ENCODE data around the gene SENP6. TPM values are rescaled to one million over a fixed set of nuclear protein-coding genes. Genes with fewer than 3 reads are reported as not detected.
"Not testable (repeated sequence)": the region's sequence is repeated elsewhere in the genome, so short reads cannot be mapped to it uniquely, and the experiment has no call there.

Gene SENP6
- total RNA-seq, 1 experiment from 2014 or later = 93.6 TPM

GRCh38 chr6:75621846-75622245 is 20.2 kb downstream of the SENP6 start:
- H3K27ac Mint-ChIP-seq (ENCODE audit: unreplicated experiment) = no peak overlapping the region
- H3K27me3 Mint-ChIP-seq (ENCODE audit: unreplicated experiment) = no peaks in the 10 kb centered on the region
- BruUV-seq (replicated peaks) = no TSS peak
- CTCF ChIA-PET = no interaction called here
- DNase-seq = no peak
- peaks cover 10% of the 10 kb centered on the region for H3K9me3 Mint-ChIP-seq (ENCODE audit: low read depth, unreplicated experiment)
- H3K4me3 Mint-ChIP-seq (ENCODE audit: low read depth, unreplicated experiment) = no peak overlapping the region
- intact Hi-C loops (cut with micrococcal nuclease; ENCODE audit: unreplicated experiment) = no loop called here
- peaks cover 15% of the 10 kb centered on the region for H3K4me1 Mint-ChIP-seq (ENCODE audit: low read depth, unreplicated experiment)
- H3K36me3 Mint-ChIP-seq (ENCODE audit: insufficient read depth, unreplicated experiment) = peaks cover 19% of the 10 kb centered on the region
- no peak for TF ChIP-seq CTCF (IDR thresholded peaks at IDR 0.05; ENCODE audit: unreplicated experiment)

- Mint-ChIP-seq H3K4me3 (ENCODE audit: low read depth, unreplicated experiment) (no peak overlapping the region), H3K9me3 (ENCODE audit: low read depth, unreplicated experiment) (peaks cover 5% of the 10 kb centered on the region), H3K4me1 (ENCODE audit: low read depth, unreplicated experiment) (peaks cover 15% of the 10 kb centered on the region), H3K36me3 (ENCODE audit: insufficient read depth, unreplicated experiment) (peaks cover 24% of the 10 kb centered on the region), H3K27ac (ENCODE audit: unreplicated experiment) (no peak overlapping the region), H3K27me3 (ENCODE audit: unreplicated experiment) (no peaks in the 10 kb centered on the region)
- no peak for TF ChIP-seq CTCF (IDR thresholded peaks at IDR 0.05; ENCODE audit: unreplicated experiment)
- intact Hi-C loops (cut with micrococcal nuclease; ENCODE audit: unreplicated experiment) = no loop called here
- CTCF ChIA-PET = no interaction called here
- no peak for DNase-seq
- BruUV-seq (replicated peaks) = no TSS peak
Measured at GRCh38 chr6:75623491-75623890, 21.8 kb downstream of the SENP6 start.

GRCh38 chr6:75624335-75624734 is 22.7 kb downstream of the SENP6 start:
- H3K4me1 Mint-ChIP-seq (ENCODE audit: low read depth, unreplicated experiment) = peaks cover 15% of the 10 kb centered on the region
- H3K4me3 Mint-ChIP-seq (ENCODE audit: low read depth, unreplicated experiment) = no peak overlapping the region
- intact Hi-C loops (cut with micrococcal nuclease; ENCODE audit: unreplicated experiment) = no loop called here
- no peak overlapping the region for H3K27ac Mint-ChIP-seq (ENCODE audit: unreplicated experiment)
- TF ChIP-seq CTCF (IDR thresholded peaks at IDR 0.05; ENCODE audit: unreplicated experiment) = no peak
- CTCF ChIA-PET = no interaction called here
- BruUV-seq (replicated peaks) = no TSS peak
- H3K36me3 Mint-ChIP-seq (ENCODE audit: insufficient read depth, unreplicated experiment) = peaks cover 24% of the 10 kb centered on the region
- DNase-seq = no peak
- H3K9me3 Mint-ChIP-seq (ENCODE audit: low read depth, unreplicated experiment) = no peaks in the 10 kb centered on the region
- H3K27me3 Mint-ChIP-seq (ENCODE audit: unreplicated experiment) = no peaks in the 10 kb centered on the region

- Mint-ChIP-seq H3K4me1 (ENCODE audit: low read depth, unreplicated experiment) (peaks cover 15% of the 10 kb centered on the region), H3K4me3 (ENCODE audit: low read depth, unreplicated experiment) (no peak overlapping the region), H3K27ac (ENCODE audit: unreplicated experiment) (no peak overlapping the region), H3K9me3 (ENCODE audit: low read depth, unreplicated experiment) (no peaks in the 10 kb centered on the region), H3K27me3 (ENCODE audit: unreplicated experiment) (no peaks in the 10 kb centered on the region), H3K36me3 (ENCODE audit: insufficient read depth, unreplicated experiment) (peaks cover 24% of the 10 kb centered on the region)
- no TSS peak for BruUV-seq (replicated peaks)
- CTCF ChIA-PET = no interaction called here
- intact Hi-C loops (cut with micrococcal nuclease; ENCODE audit: unreplicated experiment) = no loop called here
- no peak for TF ChIP-seq CTCF (IDR thresholded peaks at IDR 0.05; ENCODE audit: unreplicated experiment)
- DNase-seq = no peak
Measured at GRCh38 chr6:75624988-75625387, 23.3 kb downstream of the SENP6 start.

- intact Hi-C loops (cut with micrococcal nuclease; ENCODE audit: unreplicated experiment) = no loop called here
- no TSS peak for BruUV-seq (replicated peaks)
- Mint-ChIP-seq H3K36me3 (ENCODE audit: insufficient read depth, unreplicated experiment) (peaks cover 24% of the 10 kb centered on the region), H3K4me3 (ENCODE audit: low read depth, unreplicated experiment) (no peak overlapping the region), H3K9me3 (ENCODE audit: low read depth, unreplicated experiment) (no peaks in the 10 kb centered on the region), H3K27ac (ENCODE audit: unreplicated experiment) (no peak overlapping the region), H3K27me3 (ENCODE audit: unreplicated experiment) (no peaks in the 10 kb centered on the region), H3K4me1 (ENCODE audit: low read depth, unreplicated experiment) (peaks cover under 1% of the 10 kb centered on the region)
- no peak for TF ChIP-seq CTCF (IDR thresholded peaks at IDR 0.05; ENCODE audit: unreplicated experiment)
- DNase-seq = no peak
- CTCF ChIA-PET = no interaction called here
Measured at GRCh38 chr6:75626561-75626960, 24.9 kb downstream of the SENP6 start.

- DNase-seq; H3K9me3 Mint-ChIP-seq (ENCODE audit: low read depth, unreplicated experiment); H3K27ac Mint-ChIP-seq (ENCODE audit: unreplicated experiment); H3K4me1 Mint-ChIP-seq (ENCODE audit: low read depth, unreplicated experiment); H3K4me3 Mint-ChIP-seq (ENCODE audit: low read depth, unreplicated experiment); H3K27me3 Mint-ChIP-seq (ENCODE audit: unreplicated experiment); BruUV-seq (replicated peaks); CTCF ChIA-PET; intact Hi-C loops (cut with micrococcal nuclease; ENCODE audit: unreplicated experiment): not testable (repeated sequence)
- peaks cover 24% of the 10 kb centered on the region for H3K36me3 Mint-ChIP-seq (ENCODE audit: insufficient read depth, unreplicated experiment)
Measured at GRCh38 chr6:75627708-75628107, 26.0 kb downstream of the SENP6 start.

Data from Calu3 (cell line).